ENCODE measurements around the gene XCL1. TPM values are rescaled to one million over a fixed set of nuclear protein-coding genes. Genes with fewer than 3 reads are reported as not detected.

The XCL1 gene
- total RNA-seq, 3 donors from 2014 or later, result 0.33 TPM; not detected in 2

DNA sequence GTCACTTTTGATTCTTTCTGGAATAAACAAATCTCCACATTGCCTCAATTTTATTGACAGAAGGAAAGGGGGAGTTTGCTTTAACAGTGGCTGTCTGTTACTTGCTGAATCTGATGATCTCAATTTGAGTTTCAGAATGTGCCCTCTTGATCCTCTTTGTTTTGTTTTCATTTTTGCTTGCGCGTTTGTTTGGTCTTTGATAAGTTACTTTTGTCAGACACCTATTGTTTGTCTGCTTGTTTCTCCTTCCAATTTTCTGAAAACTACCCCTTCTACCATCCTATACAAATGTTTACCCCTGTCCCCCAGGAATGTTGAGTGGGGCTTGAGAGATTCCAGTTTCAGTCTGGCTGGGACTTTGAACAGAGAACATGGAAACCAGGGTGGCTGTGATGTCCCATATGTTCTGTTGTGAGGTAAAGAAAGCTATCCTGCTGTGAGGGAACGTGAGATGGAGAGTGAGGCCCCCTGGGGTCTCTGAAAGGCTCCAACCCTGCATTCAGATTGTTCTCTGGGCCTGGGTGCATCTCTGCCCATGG, 20.8 kb upstream of the XCL1 start:
- Histone ChIP-seq H3K9me3 (no peaks in the 10 kb centered on the region), H3K27me3 (no peaks in the 10 kb centered on the region), H3K36me3 (no peaks in the 10 kb centered on the region), H3K4me3 (no peak overlapping the region), H3K4me1 (no peaks in the 10 kb centered on the region), H3K27ac (no peak overlapping the region)
- no peak for DNase-seq (ENCODE audit: low spot score in 2 of 2)
- TF ChIP-seq POLR2A (IDR thresholded peaks at IDR 0.05) (no peak), POLR2AphosphoS5 (IDR thresholded peaks at IDR 0.05) (no peak)
- TF ChIP-seq, protein P1, sequence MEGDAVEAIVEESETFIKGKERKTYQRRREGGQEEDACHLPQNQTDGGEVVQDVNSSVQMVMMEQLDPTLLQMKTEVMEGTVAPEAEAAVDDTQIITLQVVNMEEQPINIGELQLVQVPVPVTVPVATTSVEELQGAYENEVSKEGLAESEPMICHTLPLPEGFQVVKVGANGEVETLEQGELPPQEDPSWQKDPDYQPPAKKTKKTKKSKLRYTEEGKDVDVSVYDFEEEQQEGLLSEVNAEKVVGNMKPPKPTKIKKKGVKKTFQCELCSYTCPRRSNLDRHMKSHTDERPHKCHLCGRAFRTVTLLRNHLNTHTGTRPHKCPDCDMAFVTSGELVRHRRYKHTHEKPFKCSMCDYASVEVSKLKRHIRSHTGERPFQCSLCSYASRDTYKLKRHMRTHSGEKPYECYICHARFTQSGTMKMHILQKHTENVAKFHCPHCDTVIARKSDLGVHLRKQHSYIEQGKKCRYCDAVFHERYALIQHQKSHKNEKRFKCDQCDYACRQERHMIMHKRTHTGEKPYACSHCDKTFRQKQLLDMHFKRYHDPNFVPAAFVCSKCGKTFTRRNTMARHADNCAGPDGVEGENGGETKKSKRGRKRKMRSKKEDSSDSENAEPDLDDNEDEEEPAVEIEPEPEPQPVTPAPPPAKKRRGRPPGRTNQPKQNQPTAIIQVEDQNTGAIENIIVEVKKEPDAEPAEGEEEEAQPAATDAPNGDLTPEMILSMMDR (IDR thresholded peaks at IDR 0.05), result no peak
- intact Hi-C loops (cut with DNase I; ENCODE audit: low total_unique reads), result no loop called here

DNA sequence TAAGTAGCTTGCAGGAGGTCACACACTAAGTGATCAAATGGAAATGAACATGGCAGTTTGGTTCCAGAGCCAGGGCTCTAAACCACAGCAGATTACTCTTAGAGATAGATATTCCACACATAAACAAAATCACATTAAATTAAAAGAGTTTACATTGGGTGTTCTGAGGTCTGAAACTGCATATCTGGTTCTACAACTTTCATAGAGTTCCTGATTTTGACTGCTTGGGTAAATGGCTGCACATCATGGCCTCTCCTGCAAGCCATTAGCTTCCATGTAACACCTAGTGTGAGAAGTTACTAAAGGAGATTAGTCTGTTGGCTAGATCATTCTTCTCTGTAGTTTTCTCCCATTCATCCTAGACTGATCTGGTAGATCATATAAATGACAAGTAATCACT, 19.8 kb upstream of the XCL1 start:
- no peak overlapping the region for H3K27ac ChIP-seq
- H3K4me3 ChIP-seq, result no peak overlapping the region
- H3K9me3 ChIP-seq, result no peaks in the 10 kb centered on the region
- intact Hi-C loops (cut with DNase I; ENCODE audit: low total_unique reads), result no loop called here
- TF ChIP-seq, protein P1 (IDR thresholded peaks at IDR 0.05), result no peak
- no peak for TF ChIP-seq POLR2A (IDR thresholded peaks at IDR 0.05)
- no peak for TF ChIP-seq POLR2AphosphoS5 (IDR thresholded peaks at IDR 0.05)
- no peak for DNase-seq (ENCODE audit: low spot score in 2 of 2)
- no peaks in the 10 kb centered on the region for H3K4me1 ChIP-seq
- H3K27me3 ChIP-seq, result no peaks in the 10 kb centered on the region
- H3K36me3 ChIP-seq, result no peaks in the 10 kb centered on the region

DNA sequence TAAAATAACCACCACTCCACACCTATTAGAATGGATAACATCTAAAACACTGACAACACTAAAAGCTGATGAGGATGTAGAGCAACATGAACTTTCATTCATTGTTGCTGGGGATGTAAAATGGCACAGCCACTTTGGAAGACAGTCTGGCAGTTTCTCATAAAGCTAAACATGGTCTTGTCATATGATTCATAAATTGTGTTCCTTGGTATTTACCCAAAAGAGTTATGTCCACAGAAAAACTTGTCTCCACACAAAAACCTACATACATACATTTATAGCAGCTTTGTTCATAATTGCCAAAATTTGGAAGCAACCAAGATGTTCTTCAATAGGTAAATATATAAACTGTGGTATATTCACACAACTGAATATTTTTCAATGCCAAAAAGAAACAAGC, 16.0 kb upstream of the XCL1 start:
- Histone ChIP-seq H3K27me3 (no peaks in the 10 kb centered on the region), H3K9me3 (no peaks in the 10 kb centered on the region), H3K4me1 (no peaks in the 10 kb centered on the region), H3K4me3 (no peak overlapping the region), H3K27ac (no peak overlapping the region), H3K36me3 (no peaks in the 10 kb centered on the region)
- DNase-seq (ENCODE audit: low spot score in 2 of 2), result no peak
- intact Hi-C loops (cut with DNase I; ENCODE audit: low total_unique reads), result no loop called here
- TF ChIP-seq POLR2AphosphoS5 (IDR thresholded peaks at IDR 0.05) (no peak), POLR2A (IDR thresholded peaks at IDR 0.05) (no peak)
- TF ChIP-seq, protein P1 (IDR thresholded peaks at IDR 0.05), result no peak

DNA sequence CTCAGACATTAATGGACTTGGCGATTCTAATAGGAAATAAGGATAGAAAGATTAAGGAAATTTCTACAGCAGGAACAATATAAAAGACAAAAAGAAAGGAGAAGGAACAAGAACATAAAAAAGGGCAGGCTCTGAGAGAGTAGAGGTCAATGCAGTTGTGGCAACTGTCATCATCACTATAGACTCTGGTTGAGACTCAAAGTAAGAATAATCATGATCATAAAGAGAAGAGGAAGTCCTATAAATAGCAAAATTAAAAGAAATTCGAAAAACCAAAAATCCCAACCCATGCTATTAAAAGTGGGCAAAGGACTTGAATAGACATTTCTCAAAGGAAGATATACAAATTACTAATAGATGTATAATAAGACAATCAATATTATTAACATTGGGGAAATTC, 14.4 kb upstream of the XCL1 start:
- Histone ChIP-seq H3K4me1 (no peaks in the 10 kb centered on the region), H3K27ac (no peak overlapping the region), H3K9me3 (no peaks in the 10 kb centered on the region), H3K36me3 (no peaks in the 10 kb centered on the region), H3K27me3 (no peaks in the 10 kb centered on the region), H3K4me3 (no peak overlapping the region)
- no peak for DNase-seq (ENCODE audit: low spot score in 2 of 2)
- TF ChIP-seq POLR2AphosphoS5 (IDR thresholded peaks at IDR 0.05), result no peak
- intact Hi-C loops (cut with DNase I; ENCODE audit: low total_unique reads), result no loop called here

DNA sequence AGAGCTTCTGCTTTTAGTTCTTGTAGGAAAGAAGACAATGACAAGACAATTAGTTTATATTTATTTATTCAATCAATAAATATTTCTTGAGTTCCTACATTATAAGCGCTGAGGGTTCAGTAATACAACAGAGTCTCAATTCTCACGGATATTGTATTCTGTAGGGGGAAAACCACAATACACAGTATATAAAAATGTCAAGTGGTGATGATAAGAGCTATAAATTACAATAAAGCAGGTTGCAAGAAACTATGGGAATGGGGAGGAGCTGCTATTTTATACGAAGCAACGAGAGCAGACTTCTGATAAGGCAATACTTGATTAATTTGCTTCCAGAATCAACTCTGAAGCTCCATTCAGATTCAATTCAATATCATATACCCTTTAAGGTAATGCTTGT, 10.6 kb upstream of the XCL1 start:
- DNase-seq (ENCODE audit: low spot score in 2 of 2), result no peak
- intact Hi-C loops (cut with DNase I; ENCODE audit: low total_unique reads), result no loop called here
- H3K9me3 ChIP-seq, result no peaks in the 10 kb centered on the region
- TF ChIP-seq POLR2AphosphoS5 (IDR thresholded peaks at IDR 0.05), result no peak
- no peak for TF ChIP-seq POLR2A (IDR thresholded peaks at IDR 0.05)
- TF ChIP-seq, protein P1 (IDR thresholded peaks at IDR 0.05), result no peak
- no peak overlapping the region for H3K27ac ChIP-seq
- no peaks in the 10 kb centered on the region for H3K36me3 ChIP-seq
- H3K27me3 ChIP-seq, result no peaks in the 10 kb centered on the region
- no peak overlapping the region for H3K4me3 ChIP-seq
- H3K4me1 ChIP-seq, result no peaks in the 10 kb centered on the region

DNA sequence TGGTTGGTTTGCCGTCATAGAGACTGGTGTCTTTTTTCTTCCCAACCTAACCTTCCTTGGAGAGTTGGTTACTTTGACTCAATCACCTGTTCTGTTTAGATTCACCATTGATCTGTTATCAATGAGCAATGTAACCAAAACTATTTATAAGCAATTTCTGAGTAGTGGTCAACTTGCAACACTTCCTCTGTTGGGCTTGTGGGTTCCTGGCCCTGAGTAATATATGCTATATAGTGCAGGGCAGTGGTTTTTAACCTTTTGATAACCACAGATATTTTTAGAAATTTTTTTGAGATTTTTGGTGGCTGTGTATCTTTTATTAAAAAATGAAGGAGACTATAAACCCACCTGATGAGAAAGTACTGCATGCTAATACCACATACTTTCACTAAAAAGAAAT, 9.4 kb upstream of the XCL1 start:
- intact Hi-C loops (cut with DNase I; ENCODE audit: low total_unique reads), result no loop called here
- H3K27ac ChIP-seq, result no peak overlapping the region
- H3K4me3 ChIP-seq, result no peak overlapping the region
- H3K9me3 ChIP-seq, result no peaks in the 10 kb centered on the region
- H3K36me3 ChIP-seq, result no peaks in the 10 kb centered on the region
- no peak for DNase-seq (ENCODE audit: low spot score in 2 of 2)
- H3K4me1 ChIP-seq, result no peaks in the 10 kb centered on the region
- no peaks in the 10 kb centered on the region for H3K27me3 ChIP-seq
- TF ChIP-seq POLR2AphosphoS5 (IDR thresholded peaks at IDR 0.05), result no peak

Data from breast epithelium (tissue), 4 donors.